ENCODE results near the gene OR5K3.

OR5K3 gene

DNA sequence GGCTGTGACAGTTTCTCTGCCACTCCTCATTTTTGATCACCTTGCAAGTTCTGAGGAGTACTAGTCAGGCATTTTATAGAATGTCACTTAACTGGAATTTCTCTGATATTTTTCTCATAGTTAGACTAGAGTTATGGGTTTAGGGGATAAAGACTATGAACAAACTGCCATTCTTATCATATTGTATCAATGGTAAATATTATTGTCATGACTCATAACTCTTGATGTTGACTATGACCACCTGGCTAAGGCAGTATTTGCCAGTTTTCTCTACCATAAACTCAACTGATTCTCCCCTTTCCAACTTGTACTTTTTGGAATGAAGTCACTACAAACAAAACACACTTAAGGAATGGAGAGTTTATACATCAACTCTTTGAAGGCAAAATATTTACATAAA is 49.8 kb downstream of the OR5K3 start:
- TF ChIP-seq, protein P1, sequence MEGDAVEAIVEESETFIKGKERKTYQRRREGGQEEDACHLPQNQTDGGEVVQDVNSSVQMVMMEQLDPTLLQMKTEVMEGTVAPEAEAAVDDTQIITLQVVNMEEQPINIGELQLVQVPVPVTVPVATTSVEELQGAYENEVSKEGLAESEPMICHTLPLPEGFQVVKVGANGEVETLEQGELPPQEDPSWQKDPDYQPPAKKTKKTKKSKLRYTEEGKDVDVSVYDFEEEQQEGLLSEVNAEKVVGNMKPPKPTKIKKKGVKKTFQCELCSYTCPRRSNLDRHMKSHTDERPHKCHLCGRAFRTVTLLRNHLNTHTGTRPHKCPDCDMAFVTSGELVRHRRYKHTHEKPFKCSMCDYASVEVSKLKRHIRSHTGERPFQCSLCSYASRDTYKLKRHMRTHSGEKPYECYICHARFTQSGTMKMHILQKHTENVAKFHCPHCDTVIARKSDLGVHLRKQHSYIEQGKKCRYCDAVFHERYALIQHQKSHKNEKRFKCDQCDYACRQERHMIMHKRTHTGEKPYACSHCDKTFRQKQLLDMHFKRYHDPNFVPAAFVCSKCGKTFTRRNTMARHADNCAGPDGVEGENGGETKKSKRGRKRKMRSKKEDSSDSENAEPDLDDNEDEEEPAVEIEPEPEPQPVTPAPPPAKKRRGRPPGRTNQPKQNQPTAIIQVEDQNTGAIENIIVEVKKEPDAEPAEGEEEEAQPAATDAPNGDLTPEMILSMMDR (IDR thresholded peaks at IDR 0.05), result no peak

All from LNCAP (cell line).